Esophagus mucosa (tissue), 1 donor: ENCODE results near the gene METTL26. TPM values are rescaled to one million over a fixed set of nuclear protein-coding genes. Genes with fewer than 3 reads are reported as not detected.

Experiments used
- ATAC-seq: fragments of 200-7000 bp; cut with Tn5 transposase; one replicate; pipeline ENCODE4 v1.9.1; 2020
- total RNA-seq: library from RNA; stranded (reverse); gene quantifications from one replicate; pipeline ENCODE4 v1.2.4, GENCODE V29; 2023
- donor health status: DM: yes; HTN: yes; CAD: no.

METTL26 gene
- total RNA-seq, 1 donor from 2014 or later: 40.2 TPM

DNA sequence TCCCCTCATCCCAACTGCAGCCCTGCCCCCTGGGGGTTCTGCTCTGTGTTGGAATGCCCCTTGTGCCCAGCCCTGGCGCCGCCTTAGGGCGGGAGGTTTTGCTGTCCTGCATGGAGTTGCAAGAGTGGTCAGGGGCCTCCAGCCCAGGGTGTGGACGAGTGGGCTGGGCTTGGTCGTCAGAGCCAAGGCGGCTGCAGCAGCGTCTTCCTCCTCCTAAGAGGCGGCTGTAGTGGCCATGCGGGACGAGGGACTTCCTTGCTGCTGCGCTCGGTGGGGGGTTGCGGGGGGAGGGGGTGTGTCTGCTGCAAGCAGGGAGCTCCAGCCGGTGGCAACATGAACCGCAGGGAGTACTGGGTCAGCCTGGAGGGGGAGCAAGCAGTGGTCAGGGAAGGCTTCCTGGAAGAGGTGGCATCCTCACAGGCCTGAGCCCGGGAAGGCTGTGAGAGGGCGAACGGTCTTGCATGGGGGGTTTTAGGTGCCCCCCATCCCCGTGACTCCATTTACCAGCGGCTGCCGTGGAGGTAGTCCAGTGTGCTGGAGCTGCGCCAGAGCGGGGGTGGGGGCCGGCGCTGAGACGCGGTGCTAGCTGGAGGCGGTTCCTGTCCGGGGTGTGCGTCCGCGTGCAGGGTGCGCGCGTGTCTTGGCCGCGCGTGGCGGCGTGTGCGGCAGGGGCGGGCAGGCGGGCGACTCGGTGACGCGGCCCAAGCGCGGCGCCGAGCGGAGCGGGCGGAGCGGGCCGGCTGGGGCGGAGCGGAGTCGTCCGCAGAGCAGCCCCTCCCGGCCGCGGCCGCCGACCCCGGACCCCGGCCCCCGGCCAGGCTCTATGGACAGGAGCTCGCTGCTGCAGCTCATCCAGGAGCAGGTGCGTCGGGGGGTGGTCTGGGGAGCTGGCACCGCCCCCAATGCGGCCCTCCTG lies 39.1 kb upstream of the METTL26 start, which contains the start of gene RHBDL1:
Gene RHBDL1, plus strand, starts transcription at position 704 of the 916 bp plus-strand sequence. Its CDS starts 120 bp downstream, at position 824.
- no peak for ATAC-seq

DNA sequence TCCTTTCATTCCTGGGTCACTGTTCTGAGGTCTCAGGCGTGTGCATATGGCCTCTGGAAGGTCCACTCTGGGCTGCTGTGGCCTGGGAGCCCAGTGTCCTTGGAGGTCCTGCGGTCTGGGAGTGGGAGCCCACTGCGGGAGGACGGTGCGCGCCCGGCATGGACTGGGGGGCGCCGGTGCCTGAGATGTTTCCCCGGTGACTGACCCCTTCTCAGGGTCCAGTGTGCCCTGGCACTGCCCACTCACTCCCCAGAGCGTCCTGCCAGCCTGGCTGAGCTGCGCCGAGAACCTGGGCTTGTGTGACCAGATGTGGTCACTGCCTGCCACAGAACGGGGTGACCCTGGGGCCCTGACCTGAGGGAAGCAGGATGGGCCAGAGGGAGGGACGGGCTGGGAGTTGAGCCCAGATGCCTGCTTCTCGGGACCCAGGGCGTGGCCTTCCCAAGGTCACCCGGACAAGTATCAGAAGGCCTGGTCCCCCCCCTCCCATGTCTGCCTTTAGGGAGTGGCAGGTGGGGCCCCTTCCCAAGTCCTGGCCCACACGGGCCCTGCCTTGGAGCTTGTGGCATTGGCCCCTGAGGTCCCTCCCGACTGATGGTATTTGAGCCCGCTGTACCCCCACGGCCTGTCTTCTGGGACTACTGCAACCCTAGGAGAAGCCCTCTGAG lies 38.2 kb upstream of the METTL26 start:
- ATAC-seq: no peak

DNA sequence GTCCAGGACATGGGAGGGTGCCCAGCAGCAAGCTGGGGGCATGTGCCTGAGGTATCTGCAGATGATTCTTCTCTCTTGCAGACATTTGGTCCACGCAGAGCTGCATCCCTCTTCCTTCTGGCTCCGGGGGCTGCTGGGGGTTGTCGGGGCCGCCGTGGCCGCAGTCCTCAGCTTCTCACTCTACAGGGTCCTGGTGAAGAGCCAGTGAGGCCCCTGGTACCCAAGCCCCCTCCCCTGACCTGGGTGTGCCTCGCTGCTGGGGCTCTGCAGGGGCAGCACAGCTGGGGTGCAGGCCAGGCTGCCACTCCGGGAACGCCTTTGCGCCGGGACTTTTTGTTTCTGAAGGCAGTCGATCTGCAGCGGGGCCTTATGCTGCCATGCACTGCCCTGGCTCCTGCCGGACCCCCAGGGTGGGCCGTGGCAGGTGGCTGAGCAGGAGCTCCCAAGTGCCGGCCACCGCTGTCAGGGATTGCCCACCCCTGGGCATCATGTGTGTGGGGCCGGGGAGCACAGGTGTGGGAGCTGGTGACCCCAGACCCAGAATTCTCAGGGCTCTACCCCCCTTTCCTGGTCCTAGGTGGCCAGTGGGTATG lies 37.4 kb upstream of the METTL26 start:
- no peak for ATAC-seq

DNA sequence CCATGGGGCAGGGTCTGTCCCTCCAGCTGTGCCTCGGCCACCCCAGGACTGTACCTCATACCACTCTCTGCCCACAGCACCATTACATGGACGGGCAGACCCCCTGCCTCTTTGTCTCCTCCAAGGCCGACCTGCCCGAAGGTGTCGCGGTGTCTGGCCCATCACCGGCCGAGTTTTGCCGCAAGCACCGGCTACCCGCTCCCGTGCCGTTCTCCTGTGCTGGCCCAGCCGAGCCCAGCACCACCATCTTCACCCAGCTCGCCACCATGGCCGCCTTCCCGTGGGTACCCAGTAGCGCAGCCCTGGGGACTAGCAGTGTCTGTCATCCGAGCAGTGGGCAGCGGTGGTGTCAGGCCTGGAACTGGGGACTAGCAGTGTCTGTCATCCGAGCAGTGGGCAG lies 36.7 kb upstream of the METTL26 start:
- ATAC-seq: no peak

DNA sequence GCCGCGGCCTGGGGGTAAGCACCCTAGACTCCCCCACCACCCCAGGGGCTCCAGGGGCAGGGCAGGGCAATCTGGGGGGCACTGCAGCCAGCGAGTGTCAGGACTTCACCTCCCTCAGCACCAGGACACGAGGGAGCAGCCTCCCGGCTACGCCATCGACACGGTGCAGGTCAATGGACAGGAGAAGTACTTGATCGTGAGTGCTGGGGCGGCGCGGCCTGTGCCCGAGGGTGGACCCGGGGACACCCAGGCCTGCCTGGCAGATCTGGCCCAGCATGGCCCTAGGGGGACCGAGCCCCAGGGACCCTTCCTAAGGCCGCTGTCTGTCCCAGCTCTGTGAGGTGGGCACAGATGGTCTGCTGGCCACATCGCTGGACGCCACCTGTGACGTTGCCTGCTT lies 36.3 kb upstream of the METTL26 start:
- ATAC-seq: no peak

DNA sequence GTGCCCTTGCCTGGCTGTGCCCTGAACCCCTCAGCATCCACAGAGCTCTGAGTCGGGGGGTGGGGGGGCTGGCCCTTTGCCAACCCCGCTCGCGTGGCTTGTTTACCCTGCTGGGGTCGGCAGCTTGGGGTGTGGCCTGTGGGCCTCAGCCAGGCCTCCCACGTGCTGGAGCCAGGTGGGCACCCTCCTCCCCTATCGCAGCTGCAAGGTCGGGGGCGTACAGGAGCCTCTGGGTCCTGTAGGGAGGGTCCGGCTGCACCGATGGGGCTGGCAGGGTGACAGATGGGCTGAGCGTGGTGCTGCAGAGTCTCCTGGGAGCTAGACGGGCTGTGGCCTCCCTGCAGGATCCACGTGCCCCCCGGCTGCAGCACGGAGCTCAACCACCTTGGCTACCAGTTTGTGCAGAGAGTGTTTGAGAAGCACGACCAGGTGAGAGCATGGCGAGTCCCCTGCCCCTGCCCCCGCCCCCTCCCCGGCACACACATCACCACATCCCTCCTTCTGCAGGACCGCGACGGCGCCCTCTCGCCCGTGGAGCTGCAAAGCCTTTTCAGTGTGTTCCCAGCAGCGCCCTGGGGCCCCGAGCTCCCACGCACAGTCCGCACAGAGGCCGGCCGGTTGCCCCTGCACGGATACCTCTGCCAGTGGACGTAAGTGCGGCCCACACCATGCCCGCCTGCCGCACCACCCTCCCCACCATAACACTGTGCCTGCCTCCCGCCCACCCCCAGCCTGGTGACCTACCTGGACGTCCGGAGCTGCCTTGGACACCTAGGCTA lies 35.4 kb upstream of the METTL26 start:
- ATAC-seq: no peak

DNA sequence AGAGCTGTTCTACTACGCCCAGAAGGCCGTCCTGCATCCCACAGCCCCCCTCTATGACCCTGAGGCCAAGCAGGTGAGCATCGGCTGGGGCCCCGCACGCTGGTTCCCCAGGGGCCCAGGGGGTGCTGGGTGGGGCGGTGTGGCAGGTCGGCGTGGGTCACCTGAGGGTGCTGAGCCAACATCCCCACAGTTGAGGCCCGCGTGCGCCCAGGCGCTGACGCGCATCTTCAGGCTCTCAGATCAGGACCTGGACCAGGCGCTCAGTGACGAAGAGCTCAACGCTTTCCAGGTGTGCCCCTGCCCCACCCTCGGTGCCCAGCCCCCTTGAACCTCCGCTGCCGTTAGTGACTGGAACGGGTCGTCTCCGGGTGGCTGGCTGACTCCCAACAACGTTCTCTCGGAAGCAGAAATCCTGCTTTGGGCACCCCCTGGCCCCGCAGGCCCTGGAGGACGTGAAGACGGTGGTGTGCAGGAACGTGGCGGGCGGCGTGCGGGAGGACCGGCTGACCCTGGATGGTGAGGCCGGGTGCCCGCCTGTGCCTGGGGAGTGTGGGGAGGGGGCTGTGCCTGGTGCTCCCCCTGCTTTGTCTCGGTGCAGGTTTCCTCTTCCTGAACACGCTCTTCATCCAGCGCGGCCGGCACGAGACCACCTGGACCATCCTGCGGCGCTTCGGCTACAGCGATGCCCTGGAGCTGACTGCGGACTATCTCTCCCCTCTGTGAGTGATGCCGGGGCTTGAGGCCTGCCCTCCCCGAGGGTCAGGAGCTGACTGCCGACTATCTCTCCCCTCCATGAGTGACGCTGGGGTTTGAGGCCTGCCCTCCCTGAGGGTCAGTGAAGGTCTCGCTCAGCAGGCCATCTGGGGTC lies 34.6 kb upstream of the METTL26 start:
- ATAC-seq: no peak

DNA sequence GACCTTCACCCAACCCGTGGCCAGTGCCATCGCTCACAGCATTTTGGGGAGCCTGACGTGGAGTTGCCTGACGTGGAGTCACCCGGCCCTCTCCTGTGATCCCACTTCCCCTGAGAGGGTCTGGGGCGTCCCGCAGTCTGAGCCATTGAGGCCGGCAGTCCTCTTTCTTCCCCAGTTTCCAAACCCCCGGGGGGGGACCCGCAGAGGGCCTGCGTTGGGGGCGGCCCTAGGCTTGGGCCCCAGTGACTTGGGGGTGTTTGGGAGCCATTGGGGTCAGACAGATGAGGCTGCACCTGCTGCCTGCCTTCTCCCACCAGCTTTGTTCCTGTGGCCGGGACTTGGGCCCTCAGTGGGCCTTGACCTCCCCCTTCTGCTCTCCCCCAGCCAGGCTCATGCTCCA lies 33.6 kb upstream of the METTL26 start:
- ATAC-seq: no peak

DNA sequence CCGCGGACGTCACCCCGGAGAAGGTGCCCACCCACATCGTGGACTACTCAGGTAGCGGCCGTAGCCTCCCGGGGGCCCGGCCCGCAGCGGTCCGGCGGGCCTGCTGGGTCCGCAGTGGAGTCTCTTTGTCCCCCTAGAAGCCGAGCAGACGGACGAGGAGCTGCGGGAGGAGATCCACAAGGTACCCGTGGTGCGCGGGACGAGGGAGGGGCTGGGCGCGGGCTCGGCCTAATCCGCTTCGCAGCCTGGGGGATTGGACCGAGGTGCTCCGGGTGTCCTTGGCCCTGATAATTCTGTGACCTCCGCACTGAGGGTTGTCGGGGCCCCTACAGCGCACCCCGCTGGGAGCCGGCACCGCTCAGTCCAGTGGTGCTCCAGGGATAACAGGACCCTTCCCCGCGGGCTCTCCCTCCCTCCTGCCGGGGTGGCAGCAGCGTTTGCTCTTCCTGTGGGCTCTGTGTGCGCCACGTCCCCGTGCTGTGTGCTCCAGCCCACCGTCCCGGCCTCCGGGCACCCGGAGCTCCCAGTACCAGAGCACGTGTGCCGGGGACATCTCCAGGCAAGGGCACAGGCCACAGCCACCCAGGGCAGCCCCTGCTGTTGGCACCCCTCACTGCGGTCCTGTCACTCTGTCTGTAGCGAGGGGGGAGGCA lies 32.5 kb upstream of the METTL26 start:
- peak; percentile 0 for ATAC-seq

DNA sequence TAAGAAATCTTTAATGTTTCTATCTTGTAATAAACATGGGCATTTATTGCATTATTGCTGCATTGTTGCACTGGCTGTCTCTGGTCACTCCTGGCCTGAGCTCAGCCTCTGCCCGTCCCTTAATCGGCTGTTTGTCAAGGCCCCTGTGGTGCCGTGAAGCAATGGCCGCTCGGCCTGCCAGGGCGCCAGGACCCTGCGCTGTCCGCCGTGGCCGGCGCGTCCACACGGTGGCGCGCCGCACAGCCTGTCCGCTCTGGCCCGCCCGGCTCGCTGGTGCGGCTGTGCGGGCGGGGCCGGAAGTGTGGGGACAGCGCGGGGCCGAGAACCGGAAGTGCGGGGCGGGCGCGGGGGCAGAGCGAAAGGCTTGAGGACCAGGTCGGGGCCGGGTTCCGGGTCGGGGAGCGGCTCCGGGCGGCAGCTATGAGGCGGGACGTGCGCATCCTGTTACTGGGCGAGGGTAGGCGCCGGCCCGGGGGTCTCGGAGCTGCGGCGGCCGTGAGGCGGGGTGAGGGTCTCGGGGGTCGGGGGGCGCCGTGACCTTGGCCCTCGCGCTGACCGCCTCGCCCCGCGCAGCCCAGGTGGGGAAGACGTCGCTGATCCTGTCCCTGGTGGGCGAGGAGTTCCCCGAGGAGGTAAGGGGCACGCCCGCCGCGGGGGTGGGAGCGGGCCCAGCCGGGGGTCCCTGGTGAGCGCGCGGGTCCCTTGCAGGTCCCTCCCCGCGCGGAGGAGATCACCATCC lies 31.8 kb upstream of the METTL26 start, which contains the start of gene RHOT2:
Gene RHOT2, plus strand, starts transcription at position 353 of the 739 bp plus-strand sequence. Its CDS starts 68 bp downstream, at position 421.
- ATAC-seq: peak; percentile 90

DNA sequence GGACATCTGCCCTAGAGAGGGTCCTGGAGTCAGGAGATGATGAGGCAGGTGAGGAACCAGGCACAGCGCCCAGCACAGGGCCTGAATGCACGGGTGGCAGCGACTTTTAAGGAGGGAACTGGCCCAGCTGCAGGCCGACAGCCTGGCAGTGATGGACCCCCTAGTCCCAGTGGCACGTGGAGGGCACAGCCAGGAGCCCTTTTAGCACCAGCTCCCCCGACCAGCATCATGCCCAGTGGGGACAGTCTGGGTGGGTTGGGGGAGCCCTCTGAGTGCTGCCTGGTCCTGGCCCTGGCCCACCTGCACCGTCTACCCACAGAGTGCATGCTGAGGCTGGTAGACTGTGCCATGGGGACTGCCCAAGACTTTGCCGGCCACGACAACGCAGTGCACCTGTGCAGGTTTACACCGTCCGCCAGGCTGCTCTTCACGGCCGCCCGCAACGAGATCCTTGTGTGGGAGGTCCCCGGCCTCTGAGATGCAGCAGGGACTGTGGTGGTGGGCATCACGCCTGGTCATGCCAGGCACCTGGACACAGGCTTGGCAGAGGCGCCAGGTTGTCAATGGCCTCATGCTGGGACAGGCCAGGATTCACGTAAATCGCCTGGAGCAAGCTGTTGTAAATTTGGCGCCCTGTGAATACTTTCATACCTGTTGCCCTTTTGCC lies 31.1 kb upstream of the METTL26 start:
- no peak for ATAC-seq

DNA sequence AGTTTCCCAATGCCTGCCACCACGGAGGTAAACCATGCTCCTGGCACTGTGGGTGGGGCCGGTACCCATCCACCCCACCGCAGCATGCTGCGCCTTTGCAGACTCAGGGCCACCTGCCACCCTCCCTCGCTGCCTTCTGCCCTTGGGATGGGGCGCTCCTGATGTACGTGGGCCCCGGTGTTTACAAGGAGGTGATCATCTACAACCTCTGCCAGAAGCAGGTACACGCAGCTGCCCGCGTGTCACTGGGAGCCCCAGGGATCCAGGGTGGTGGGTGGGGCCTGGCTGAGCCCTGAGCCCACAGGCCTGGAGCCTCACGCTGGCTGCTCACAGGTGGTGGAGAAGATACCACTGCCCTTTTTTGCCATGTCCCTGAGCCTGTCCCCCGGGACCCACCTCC lies 30.5 kb upstream of the METTL26 start:
- ATAC-seq: no peak

DNA sequence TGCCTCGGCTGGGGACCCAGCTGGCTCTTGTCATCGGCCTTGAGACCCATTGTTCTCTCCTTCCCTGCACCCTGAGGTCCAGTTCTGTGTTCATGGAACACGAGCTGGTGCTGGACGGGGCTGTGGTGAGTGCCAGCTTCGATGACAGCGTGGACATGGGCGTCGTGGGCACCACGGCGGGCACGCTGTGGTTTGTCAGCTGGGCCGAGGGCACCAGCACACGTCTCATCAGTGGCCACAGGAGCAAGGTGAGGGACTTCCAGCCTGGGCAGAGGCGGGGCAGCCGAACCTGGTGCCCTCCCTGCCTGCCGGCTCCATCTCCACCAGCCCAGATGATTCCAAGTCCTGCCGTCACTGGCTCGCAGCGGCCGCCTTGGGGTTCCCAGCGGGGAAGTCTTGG lies 26.5 kb upstream of the METTL26 start:
- ATAC-seq: no peak

DNA sequence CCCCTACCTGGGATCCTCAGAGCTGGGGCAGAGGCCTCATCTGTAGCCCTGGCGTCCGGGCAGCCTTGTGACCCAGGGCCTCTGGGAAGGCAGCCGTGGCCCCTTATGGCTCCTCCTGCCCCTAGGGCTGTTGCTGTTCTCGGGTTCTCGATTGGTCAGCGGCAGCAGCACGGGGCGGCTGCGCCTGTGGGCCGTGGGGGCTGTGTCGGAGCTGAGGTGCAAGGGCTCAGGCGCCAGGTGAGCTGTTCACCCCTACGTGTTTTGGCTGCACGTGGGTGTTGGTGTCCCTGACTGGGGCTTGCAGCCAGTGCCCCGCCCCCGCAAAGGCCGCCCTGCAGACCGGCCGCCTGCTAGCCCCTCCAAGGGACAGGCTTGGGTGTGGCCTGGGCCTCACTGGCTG lies 26.0 kb upstream of the METTL26 start:
- ATAC-seq: no peak

DNA sequence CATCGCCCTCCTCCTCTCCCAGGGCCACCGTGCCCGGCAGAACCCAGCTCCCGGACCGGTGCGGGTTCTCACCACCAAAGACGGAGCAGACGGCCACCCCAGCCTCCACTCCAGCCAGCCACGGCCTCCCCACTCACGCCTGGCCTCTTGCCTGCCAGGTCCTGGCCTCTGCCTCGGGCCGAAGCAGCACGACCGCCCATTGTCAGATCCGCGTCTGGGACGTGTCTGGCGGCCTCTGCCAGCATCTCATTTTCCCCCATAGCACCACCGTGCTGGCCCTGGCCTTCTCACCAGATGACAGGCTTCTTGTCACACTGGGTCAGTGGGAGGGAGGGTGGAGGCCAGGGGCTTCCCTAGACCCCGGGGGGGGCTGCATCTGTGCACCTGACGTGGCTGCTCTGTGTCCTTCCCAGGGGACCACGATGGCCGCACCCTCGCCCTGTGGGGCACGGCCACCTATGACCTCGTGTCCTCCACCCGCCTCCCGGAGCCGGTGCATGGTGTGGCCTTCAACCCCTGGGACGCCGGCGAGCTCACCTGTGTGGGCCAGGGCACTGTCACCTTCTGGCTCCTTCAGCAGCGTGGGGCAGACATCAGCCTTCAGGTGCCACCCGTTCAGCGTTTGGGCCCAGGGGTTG lies 25.2 kb upstream of the METTL26 start:
- ATAC-seq: no peak

DNA sequence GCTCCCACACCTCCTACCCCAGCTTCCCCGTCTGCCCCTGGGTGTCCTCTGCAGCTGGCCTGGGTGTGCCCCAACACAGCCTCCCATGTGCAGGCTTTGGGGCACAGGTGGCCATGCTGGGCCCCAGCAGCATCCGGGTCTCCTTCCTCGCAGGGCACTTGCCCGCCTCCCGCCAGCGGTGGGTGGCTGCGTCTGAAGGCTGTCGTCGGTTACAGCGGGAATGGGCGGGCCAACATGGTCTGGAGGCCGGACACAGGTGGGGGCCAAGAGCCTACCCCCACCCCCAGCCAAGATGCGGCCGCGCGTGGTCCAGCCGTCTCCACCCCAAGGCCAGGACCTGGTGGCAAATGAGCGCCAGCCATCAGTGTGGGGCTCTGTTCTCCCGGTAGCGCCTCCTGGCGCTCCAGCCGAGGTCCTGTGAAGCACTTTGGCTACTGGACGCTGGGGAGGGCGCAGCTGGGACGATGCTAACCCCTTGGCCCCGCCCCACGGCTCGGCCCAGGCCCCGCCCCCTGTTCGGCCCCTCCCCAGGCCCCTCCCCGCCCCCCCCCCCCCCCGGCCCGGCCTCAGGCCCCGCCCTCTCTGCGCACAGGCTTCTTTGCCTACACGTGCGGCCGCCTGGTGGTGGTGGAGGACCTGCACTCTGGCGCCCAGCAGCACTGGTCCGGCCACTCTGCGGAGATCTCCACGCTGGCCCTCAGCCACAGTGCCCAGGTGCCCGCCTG lies 24.5 kb upstream of the METTL26 start:
- peak; percentile 68 for ATAC-seq

DNA sequence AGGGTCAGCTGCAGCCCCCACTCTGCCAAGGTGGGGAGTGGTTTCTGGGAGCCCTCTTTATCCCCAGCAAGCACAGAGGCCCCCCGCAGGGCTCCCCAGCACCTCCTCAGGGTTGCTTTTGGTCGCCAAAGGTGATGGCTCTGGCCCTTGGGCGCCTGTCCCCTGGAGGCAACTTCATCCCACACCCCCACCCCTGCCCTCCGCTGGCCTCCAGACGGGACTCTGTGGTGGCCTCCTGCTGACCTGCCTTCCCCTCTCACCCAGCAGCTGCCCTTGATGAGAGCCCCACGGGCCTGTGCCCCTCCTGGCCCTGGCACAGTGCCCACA lies 24.0 kb upstream of the METTL26 start:
- no peak for ATAC-seq

DNA sequence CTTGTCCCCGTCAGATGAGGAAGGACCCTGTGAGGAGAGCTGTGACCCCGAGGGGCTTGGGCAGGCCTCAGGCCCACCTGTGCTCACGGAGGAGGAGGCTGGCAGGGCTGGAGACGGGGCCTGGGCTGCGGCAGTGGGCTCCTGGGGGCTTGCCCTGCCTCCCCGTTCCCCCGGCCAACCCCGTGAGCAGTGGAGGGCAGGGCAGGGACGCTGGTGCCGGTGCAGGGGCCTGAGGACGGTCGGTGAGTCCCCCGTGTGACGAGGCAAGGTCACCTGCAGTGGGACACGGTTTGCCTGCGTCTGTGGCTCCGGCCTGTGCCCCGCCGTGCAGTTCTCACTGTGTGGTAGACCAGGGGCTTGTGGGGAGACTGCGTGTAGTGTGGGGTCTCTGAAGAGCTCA lies 23.5 kb upstream of the METTL26 start:
- ATAC-seq: no peak
